Measurements from ENCODE around the gene ZNF362.

The ZNF362 gene

DNA sequence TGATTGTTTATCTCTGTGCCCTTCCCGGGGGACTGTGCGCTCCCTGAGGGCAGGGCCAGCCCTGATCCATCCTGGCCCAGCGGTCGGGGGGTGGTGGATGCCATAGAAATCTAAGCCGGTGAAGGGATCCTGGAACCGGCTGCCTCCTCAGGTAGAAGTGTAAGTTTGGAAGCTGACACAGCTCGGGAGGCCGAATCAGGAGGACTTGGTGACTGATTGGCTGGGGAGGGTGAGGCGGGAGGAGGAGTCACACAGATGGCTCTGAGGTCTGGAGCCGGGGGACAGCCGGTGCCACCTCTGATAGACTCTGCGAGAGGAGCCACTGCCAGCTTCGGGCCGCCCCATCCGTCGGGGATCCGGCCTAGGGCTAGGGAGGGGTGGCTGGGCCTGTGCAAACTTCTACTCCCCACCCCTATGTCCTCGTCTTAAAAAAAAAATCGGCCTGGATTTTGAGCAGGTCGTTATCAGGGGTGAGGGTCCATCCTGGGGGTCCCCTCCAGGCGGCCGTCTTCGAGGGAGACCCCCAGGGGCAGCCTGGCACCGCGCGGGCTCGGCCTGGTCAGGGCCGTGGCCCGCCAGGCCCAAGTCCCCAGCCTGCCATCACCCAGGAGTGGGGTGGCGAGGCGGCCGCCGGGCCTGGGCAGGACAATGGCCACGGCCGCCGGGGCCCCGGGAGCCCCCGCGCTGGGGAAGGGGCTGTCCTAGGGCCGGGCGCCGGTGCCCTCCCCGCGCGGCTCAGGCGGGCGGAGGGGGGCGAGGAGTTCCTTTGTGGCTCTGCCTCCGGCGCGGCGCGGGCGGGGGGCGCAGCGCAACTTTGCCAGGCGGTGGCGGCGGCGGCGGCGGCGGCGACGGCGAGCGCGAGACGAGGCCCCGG is 708 bp upstream of the ZNF362 start:
- H3K9me3 Mint-ChIP-seq: no peaks in the 10 kb centered on the region
- peak overlapping the region; percentile 63 for H3K4me3 Mint-ChIP-seq
- ATAC-seq: peak; percentile 65
- peak; percentile 50 for DNase-seq
- peak overlapping the region; percentile 47 for H3K27ac Mint-ChIP-seq
- H3K36me3 Mint-ChIP-seq (ENCODE audit: low read depth): no peaks in the 10 kb centered on the region
- peaks cover 31% of the 10 kb centered on the region for H3K4me1 Mint-ChIP-seq
- peaks cover 2% of the 10 kb centered on the region for H3K27me3 Mint-ChIP-seq

GRCh38 chr1:33256221-33256470 is 146 bp upstream of the ZNF362 start:
- Mint-ChIP-seq H3K4me3 (no peak overlapping the region), H3K27me3 (no peaks in the 10 kb centered on the region), H3K27ac (no peak overlapping the region), H3K36me3 (ENCODE audit: low read depth) (no peaks in the 10 kb centered on the region), H3K4me1 (peaks cover 31% of the 10 kb centered on the region), H3K9me3 (no peaks in the 10 kb centered on the region)
- DNase-seq (no peak), ATAC-seq (no peak)

DNA sequence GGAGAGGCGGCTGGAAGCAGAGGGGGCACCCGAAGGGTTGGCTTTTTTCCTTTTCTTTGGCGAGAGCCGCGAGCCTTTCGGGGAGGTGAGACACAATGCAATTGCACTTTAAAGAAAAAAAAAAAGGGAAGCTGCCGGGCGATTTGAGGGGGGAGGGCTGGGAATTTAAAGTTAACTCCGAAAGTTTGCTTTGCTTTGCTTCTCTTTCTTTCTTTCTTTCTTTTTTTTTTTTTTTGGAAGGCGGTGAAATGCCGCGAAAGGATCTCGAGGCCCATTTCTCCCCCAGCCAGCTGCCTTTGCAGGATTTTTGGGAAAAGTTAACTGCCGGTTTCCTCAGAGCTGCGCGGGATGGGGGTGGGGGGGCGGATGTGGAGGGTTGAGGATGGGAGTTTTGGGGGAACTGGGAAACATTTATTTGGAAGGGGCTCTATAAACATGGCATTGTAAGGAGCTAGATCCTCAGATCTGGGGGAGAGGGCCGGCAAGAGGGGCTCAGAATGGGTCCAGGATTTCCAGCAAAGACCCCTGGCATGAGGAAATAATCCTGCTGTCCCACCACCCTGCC is 997 bp downstream of the ZNF362 start:
- ATAC-seq: no peak
- no peaks in the 10 kb centered on the region for H3K27me3 Mint-ChIP-seq
- H3K4me3 Mint-ChIP-seq: peak overlapping the region; percentile 93
- DNase-seq: no peak
- no peaks in the 10 kb centered on the region for H3K9me3 Mint-ChIP-seq
- peaks cover 34% of the 10 kb centered on the region for H3K4me1 Mint-ChIP-seq
- peak overlapping the region; percentile 85 for H3K27ac Mint-ChIP-seq
- H3K36me3 Mint-ChIP-seq (ENCODE audit: low read depth): no peaks in the 10 kb centered on the region

DNA sequence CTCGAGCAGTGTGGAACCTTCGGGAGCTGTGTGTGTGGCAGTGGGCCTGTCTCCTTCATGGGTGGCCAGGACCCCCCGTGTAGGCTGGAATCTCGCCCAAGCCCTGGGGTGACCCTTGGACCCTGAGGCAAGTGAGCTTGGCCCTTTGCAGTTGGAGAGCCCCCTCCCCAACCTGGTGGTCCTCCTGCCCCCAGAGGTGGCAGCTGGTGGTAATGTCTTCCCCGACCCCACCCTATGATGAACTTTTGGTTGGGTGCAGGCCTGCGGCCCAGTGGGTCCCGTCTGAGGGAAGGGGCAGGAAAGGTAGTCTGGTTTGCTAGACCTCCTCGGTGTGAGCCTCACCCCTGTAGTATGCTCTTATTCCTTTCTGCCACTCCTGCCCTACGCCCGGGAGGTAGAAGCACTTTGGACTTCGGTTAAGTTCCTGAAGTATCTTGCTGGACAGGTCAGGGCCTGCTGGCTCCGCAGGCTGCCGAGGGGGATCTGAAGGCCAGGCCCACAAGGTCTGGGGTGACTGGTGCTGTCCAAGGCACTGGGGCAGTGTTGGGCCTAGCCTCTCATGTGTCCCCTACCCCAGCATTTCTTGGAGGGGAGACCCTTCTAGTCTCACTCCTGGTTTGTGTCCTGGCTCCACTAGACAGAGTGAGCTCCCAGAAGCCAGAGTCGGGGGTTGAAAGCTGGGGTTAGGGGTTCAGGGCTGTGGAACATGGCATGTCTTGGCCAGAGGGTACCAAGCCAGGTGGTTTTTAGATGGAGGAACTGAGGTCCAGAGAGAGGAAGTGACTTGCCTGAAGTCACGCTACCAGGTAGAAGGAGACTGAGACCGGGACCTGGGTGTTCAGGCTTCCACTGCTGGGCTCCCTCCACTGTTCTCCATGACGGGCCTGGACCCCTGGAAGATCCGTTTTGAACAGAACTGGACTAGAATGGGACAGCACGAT is 1.8 kb downstream of the ZNF362 start:
- Mint-ChIP-seq H3K4me1 (peaks cover 34% of the 10 kb centered on the region), H3K27ac (no peak overlapping the region), H3K36me3 (ENCODE audit: low read depth) (no peaks in the 10 kb centered on the region), H3K27me3 (no peaks in the 10 kb centered on the region), H3K4me3 (peak overlapping the region; percentile 93), H3K9me3 (no peaks in the 10 kb centered on the region)
- DNase-seq: no peak
- ATAC-seq: no peak

DNA sequence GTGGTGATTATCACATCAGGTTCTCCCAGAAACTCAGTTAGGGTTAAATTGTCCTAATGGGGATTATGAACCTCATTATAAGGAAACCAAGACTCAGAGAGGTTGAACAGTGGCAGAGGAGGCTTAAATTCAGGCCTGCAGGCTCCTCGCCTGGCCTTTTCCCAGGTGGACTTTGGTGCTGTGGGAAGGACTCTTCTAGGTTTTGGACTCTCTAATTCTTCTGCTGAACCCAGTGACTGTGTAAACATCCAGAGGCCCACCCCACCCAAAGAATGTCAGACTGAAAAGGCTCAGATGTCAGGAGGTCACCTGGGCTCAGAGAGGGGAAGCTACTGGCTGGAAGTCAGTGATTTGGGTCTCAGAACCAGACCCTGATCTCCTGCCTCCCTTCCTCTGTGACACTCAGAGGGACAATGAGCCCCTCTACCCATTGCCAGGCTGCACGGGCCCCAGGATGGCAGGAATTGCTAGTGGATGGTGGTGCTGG is 2.5 kb downstream of the ZNF362 start:
- no peak for ATAC-seq
- Mint-ChIP-seq H3K4me3 (peak overlapping the region; percentile 60), H3K36me3 (ENCODE audit: low read depth) (no peaks in the 10 kb centered on the region), H3K27ac (no peak overlapping the region), H3K27me3 (no peaks in the 10 kb centered on the region), H3K4me1 (peaks cover 34% of the 10 kb centered on the region), H3K9me3 (no peaks in the 10 kb centered on the region)
- no peak for DNase-seq

DNA sequence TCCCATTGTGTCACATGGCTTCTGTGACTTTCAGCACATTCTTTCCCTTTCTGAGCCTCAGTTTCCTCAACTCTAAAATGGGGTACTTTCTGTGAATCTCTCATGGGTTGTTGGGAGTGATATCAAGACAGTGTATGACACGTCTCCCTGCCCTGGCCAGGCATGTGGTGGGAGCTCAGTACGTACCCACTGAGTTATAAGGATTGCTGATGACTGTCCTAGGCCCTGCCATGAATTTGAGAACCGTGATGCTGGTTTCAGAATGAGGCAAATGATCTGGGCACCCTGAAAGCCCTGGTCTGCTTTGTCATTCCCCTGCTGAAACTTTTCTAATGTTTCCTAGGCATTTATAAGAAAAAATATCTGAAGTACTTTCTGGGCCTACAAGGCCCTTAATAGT is 3.6 kb downstream of the ZNF362 start:
- Mint-ChIP-seq H3K9me3 (no peaks in the 10 kb centered on the region), H3K36me3 (ENCODE audit: low read depth) (no peaks in the 10 kb centered on the region), H3K27ac (no peak overlapping the region), H3K4me1 (peaks cover 34% of the 10 kb centered on the region), H3K4me3 (no peak overlapping the region), H3K27me3 (no peaks in the 10 kb centered on the region)
- ATAC-seq (no peak), DNase-seq (no peak)

GRCh38 chr1:33260439-33260838 is 4.1 kb downstream of the ZNF362 start:
- H3K4me3 Mint-ChIP-seq: no peak overlapping the region

GRCh38 chr1:33261344-33261743 is 5.1 kb downstream of the ZNF362 start:
- H3K4me3 Mint-ChIP-seq: no peak overlapping the region
- peaks cover 32% of the 10 kb centered on the region for H3K4me1 Mint-ChIP-seq
- no peak overlapping the region for H3K27ac Mint-ChIP-seq
- DNase-seq: no peak
- no peaks in the 10 kb centered on the region for H3K27me3 Mint-ChIP-seq
- no peaks in the 10 kb centered on the region for H3K36me3 Mint-ChIP-seq (ENCODE audit: low read depth)
- no peak for ATAC-seq
- no peaks in the 10 kb centered on the region for H3K9me3 Mint-ChIP-seq

More at GRCh38 chr1:33260439-33260838, 4.1 kb downstream of the ZNF362 start:
- H3K27ac Mint-ChIP-seq: no peak overlapping the region
- DNase-seq (no peak), ATAC-seq (no peak)
- H3K36me3 Mint-ChIP-seq (ENCODE audit: low read depth): no peaks in the 10 kb centered on the region
- H3K27me3 Mint-ChIP-seq: no peaks in the 10 kb centered on the region
- H3K9me3 Mint-ChIP-seq: no peaks in the 10 kb centered on the region
- H3K4me1 Mint-ChIP-seq: peaks cover 32% of the 10 kb centered on the region

GRCh38 chr1:33263890-33264504 is 7.7 kb downstream of the ZNF362 start:
- H3K4me1 Mint-ChIP-seq: peaks cover 17% of the 10 kb centered on the region
- no peaks in the 10 kb centered on the region for H3K27me3 Mint-ChIP-seq
- H3K27ac Mint-ChIP-seq: no peak overlapping the region
- ATAC-seq (no peak), DNase-seq (no peak)
- no peak overlapping the region for H3K4me3 Mint-ChIP-seq
- no peaks in the 10 kb centered on the region for H3K9me3 Mint-ChIP-seq
- no peaks in the 10 kb centered on the region for H3K36me3 Mint-ChIP-seq (ENCODE audit: low read depth)

- H3K27ac Mint-ChIP-seq: no peak overlapping the region
- H3K4me3 Mint-ChIP-seq: no peak overlapping the region
- no peaks in the 10 kb centered on the region for H3K27me3 Mint-ChIP-seq
- DNase-seq (no peak), ATAC-seq (no peak)
- peaks cover 2% of the 10 kb centered on the region for H3K4me1 Mint-ChIP-seq
- H3K36me3 Mint-ChIP-seq (ENCODE audit: low read depth): no peaks in the 10 kb centered on the region
- no peaks in the 10 kb centered on the region for H3K9me3 Mint-ChIP-seq
These were observed 9.7 kb downstream of the ZNF362 start for GRCh38 chr1:33265780-33266605.

GRCh38 chr1:33266766-33267165 is 10.5 kb downstream of the ZNF362 start:
- Mint-ChIP-seq H3K4me3 (no peak overlapping the region), H3K27ac (no peak overlapping the region), H3K9me3 (no peaks in the 10 kb centered on the region), H3K27me3 (no peaks in the 10 kb centered on the region), H3K36me3 (ENCODE audit: low read depth) (no peaks in the 10 kb centered on the region), H3K4me1 (peaks cover 4% of the 10 kb centered on the region)
- DNase-seq (no peak), ATAC-seq (no peak)

DNA sequence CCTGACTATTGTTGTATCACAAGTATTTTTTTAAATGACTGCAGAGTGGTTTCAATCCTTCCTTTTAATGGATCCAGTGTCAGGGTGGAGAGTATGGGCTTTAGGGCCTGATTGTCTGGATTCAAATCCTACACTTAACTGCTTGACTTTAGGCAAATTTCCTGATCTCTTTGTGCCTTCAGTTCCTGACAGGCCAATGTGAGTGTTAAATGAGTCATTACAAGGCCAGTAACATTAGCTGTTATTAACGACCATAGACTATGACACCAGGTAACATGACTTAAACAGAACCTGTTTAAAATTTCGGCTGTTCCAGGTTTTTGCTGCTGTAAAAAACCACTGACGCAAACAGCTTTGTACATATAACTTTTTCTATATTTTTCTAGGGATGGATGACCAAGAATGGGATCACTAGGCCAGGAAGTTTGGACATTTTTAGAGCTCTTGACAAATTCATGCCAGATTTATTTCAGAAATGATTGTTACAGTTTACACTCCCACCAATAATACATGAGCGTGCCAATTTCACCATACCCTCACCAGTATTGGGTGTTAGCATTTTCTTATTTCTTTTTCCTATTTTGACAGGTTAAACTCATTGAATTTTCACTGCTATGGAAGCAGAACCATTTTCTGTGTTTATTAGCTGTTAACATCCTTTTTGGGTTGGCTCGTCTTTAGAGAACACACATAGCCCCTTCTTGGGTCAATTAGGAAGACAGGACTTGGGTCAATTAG is 11.3 kb downstream of the ZNF362 start:
- Mint-ChIP-seq H3K9me3 (no peaks in the 10 kb centered on the region), H3K27me3 (no peaks in the 10 kb centered on the region), H3K4me1 (peaks cover 6% of the 10 kb centered on the region), H3K27ac (no peak overlapping the region), H3K4me3 (no peak overlapping the region), H3K36me3 (ENCODE audit: low read depth) (no peaks in the 10 kb centered on the region)
- no peak for ATAC-seq
- no peak for DNase-seq

DNA sequence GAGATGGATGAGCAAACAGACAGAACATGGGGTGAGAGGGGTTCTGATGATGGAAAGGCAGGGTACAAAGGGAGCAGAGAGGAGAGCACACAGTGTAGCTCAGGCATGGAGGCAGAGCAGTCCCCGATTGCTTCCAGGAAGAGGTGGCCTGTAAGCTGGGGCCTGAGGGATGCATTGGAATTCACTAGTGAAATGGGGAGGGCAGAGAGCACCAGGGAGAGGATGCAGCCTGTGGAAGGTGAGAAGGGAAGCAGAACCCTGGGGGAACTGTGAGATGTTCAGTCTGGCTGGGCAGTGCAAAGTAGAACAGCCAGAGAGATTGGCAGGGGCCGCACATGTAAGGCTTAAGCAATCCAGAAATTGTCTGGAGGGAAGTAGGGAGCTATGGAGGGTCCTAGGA is 12.2 kb downstream of the ZNF362 start:
- H3K27me3 Mint-ChIP-seq: no peaks in the 10 kb centered on the region
- H3K27ac Mint-ChIP-seq: no peak overlapping the region
- H3K4me1 Mint-ChIP-seq: peaks cover 14% of the 10 kb centered on the region
- DNase-seq (no peak), ATAC-seq (no peak)
- H3K36me3 Mint-ChIP-seq (ENCODE audit: low read depth): no peaks in the 10 kb centered on the region
- H3K9me3 Mint-ChIP-seq: no peaks in the 10 kb centered on the region
- H3K4me3 Mint-ChIP-seq: no peak overlapping the region

All from activated naive CD8-positive, alpha-beta T cell treated with anti-CD3 and anti-CD28 coated beads, Interleukin-2, amount 50 U/mL, for 24 hours (primary cell).